Fibroblast of the aortic adventitia (primary cell): ENCODE data around the gene FADS1. TPM values are rescaled to one million over a fixed set of nuclear protein-coding genes. Genes with fewer than 3 reads are reported as not detected.
A peak's percentile ranks its signal among the peaks of the same experiment; 100 is the strongest.

ENCODE experiments used
- DNase-seq: peaks from one replicate; pipeline ENCODE4 v3.0.0-alpha.2; 2010; ENCODE audit warnings: low read depth
- H3K4me3 ChIP-seq: 2 replicates; pipeline ENCODE4 v1.5.1; 2011; ENCODE audit warnings: low read depth, mild to moderate bottlenecking, control low read depth, low read length, moderate library complexity
- total RNA-seq: library from RNA; depleted of rRNA; stranded (reverse); fragments of >200 nt; gene quantifications from 2 replicates; pipeline ENCODE4 v1.2.3, GENCODE V29; 2012; ENCODE audit warnings: low replicate concordance
- TF ChIP-seq, protein P1 (sequence below): IDR thresholded peaks from 2 replicates; pipeline ENCODE4 v1.5.1; 2011; ENCODE audit warnings: mild to moderate bottlenecking, low read length, control low read depth, inconsistent platforms; ENCODE audit not compliant: insufficient read depth

FADS1 gene
- total RNA-seq, 1 donor, result 74.1 TPM

DNA sequence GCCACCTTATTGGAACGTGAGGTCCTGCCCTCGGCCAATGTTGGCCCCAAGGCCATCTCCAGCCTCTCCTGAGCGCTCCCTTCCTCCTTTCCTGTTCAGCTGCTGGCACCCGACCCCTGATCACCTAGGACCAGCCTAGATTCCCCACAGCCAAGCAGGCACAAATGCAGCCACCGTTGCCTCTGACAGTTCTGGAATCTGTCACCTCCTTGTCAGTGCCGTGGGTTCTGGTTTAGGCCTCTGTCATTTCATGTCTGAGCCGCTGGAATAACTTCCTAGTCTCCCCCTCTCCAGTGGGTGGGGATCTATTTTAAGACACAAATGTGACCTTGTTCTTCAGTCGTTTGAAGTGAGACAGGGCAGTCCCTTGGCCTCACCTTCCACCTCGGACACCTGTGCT is 44.8 kb upstream of the FADS1 start:
- TF ChIP-seq, protein P1, sequence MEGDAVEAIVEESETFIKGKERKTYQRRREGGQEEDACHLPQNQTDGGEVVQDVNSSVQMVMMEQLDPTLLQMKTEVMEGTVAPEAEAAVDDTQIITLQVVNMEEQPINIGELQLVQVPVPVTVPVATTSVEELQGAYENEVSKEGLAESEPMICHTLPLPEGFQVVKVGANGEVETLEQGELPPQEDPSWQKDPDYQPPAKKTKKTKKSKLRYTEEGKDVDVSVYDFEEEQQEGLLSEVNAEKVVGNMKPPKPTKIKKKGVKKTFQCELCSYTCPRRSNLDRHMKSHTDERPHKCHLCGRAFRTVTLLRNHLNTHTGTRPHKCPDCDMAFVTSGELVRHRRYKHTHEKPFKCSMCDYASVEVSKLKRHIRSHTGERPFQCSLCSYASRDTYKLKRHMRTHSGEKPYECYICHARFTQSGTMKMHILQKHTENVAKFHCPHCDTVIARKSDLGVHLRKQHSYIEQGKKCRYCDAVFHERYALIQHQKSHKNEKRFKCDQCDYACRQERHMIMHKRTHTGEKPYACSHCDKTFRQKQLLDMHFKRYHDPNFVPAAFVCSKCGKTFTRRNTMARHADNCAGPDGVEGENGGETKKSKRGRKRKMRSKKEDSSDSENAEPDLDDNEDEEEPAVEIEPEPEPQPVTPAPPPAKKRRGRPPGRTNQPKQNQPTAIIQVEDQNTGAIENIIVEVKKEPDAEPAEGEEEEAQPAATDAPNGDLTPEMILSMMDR, result no peak
- H3K4me3 ChIP-seq, result no peak overlapping the region
- no peak for DNase-seq

- no peak overlapping the region for H3K4me3 ChIP-seq
- TF ChIP-seq, protein P1, result no peak
- DNase-seq, result peak; percentile 71
Observed at GRCh38 chr11:61860054-61860903, 43.5 kb upstream of the FADS1 start.

- TF ChIP-seq, protein P1, result no peak
- DNase-seq, result no peak
- no peak overlapping the region for H3K4me3 ChIP-seq
Observed at GRCh38 chr11:61855939-61856680, 39.3 kb upstream of the FADS1 start.

GRCh38 chr11:61854966-61855714 is 38.3 kb upstream of the FADS1 start:
- TF ChIP-seq, protein P1, result no peak
- H3K4me3 ChIP-seq, result no peak overlapping the region
- no peak for DNase-seq

- H3K4me3 ChIP-seq, result no peak overlapping the region
- TF ChIP-seq, protein P1, result no peak
- DNase-seq, result no peak
Observed at GRCh38 chr11:61854206-61854895, 37.5 kb upstream of the FADS1 start.

DNA sequence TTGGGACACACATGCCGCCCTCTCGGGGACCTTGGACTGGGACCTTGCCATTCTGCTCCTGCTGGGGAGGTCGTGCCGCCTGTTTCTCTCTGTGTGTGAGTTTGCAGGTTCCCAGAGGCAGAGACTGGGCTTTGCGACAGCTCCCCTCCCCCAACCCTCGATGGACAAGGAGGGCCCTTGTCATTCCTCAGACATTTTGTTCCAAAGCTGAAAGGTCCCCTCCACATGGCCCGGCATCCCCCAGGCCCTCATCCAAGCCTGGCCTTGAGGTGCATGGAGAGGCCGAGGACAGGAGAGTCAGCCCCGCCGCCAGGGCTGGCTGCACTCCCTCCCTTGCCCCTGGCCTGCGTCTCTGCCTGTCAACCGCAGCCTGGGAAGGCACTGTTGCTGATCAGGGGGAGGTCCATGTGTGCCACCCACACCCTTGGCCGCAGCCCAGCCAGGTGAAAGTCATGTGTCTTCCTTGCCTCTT is 36.9 kb upstream of the FADS1 start:
- DNase-seq, result no peak
- no peak overlapping the region for H3K4me3 ChIP-seq
- TF ChIP-seq, protein P1, result no peak
